Thymus (tissue), 11 donors: ENCODE measurements around the gene SLC35E4. TPM values are rescaled to one million over a fixed set of nuclear protein-coding genes. Genes with fewer than 3 reads are reported as not detected.

Experiments
- DNase-seq, 9 donors: peaks; one replicate each; pipeline ENCODE4 v3.0.0-alpha.2; 2013; ENCODE audit warnings: low spot score in 9 of 9, low read depth in 6 of 9, missing footprints in 1 of 9
- H3K27ac ChIP-seq, 2 donors: one replicate each; pipeline ENCODE4 v1.5.1; 2013; ENCODE audit warnings: control low read depth in 1 of 2, low read depth in 1 of 2, low read length in 1 of 2, mild to moderate bottlenecking in 1 of 2, moderate library complexity in 1 of 2
- H3K27me3 ChIP-seq, 2 donors: one replicate each; pipeline ENCODE4 v1.5.1; 2013; ENCODE audit warnings: low read length in 1 of 2; ENCODE audit not compliant: control insufficient read depth in 2 of 2, insufficient read depth in 1 of 2
- H3K36me3 ChIP-seq, 2 donors: one replicate each; pipeline ENCODE4 v1.5.1; 2013; ENCODE audit warnings: low read length in 1 of 2, mild to moderate bottlenecking in 1 of 2, moderate library complexity in 1 of 2; ENCODE audit not compliant: control insufficient read depth in 2 of 2, insufficient read depth in 2 of 2
- H3K4me1 ChIP-seq, 2 donors: one replicate each; pipeline ENCODE4 v1.5.1; 2013; ENCODE audit warnings: low read length in 2 of 2; ENCODE audit not compliant: control insufficient read depth in 2 of 2, insufficient read depth in 2 of 2
- H3K4me3 ChIP-seq, 2 donors: one replicate each; pipeline ENCODE4 v1.5.1; 2013; ENCODE audit warnings: low read length in 2 of 2, control low read depth in 1 of 2, mild to moderate bottlenecking in 1 of 2
- H3K9me3 ChIP-seq, 2 donors: one replicate each; pipeline ENCODE4 v1.5.1; 2013; ENCODE audit warnings: low read length in 1 of 2, mild to moderate bottlenecking in 1 of 2; ENCODE audit not compliant: control insufficient read depth in 2 of 2, insufficient read depth in 1 of 2
- WGBS: extraction: QIAGEN DNeasy Blood & Tissue Kit; methylation state at CpG from one replicate; pipeline ENCODE4 v1.1.7; 2013; 5-methylcytosine and 5-hydroxymethylcytosine counted together
- polyA plus RNA-seq: library from polyadenylated mRNA; stranded (reverse); fragments of 200-250 nt; gene quantifications from one replicate; pipeline ENCODE4 v1.2.3, GENCODE V29; 2013
- total RNA-seq: library from RNA; stranded (reverse); fragments of 120-200 nt; gene quantifications from one replicate; pipeline ENCODE4 v1.2.4, GENCODE V29; 2013
- donor health status: healthy.

The SLC35E4 gene
- total and polyA plus RNA-seq, 2 donors, result 0.57 to 1.2 TPM

- Histone ChIP-seq H3K4me1 (no peaks in the 10 kb centered on the region), H3K27ac (no peak overlapping the region), H3K27me3 (no peaks in the 10 kb centered on the region), H3K36me3 (no peaks in the 10 kb centered on the region), H3K4me3 (no peak overlapping the region), H3K9me3 (no peaks in the 10 kb centered on the region)
- WGBS, result 98% methylated on average over 14 of the region's 14 CpGs
- no peak for DNase-seq
Measured at GRCh38 chr22:30654361-30654760, 18.8 kb downstream of the SLC35E4 start.

- no peaks in the 10 kb centered on the region for H3K9me3 ChIP-seq
- 97% methylated on average over 3 of the region's 3 CpGs for WGBS
- H3K4me3 ChIP-seq, result no peak overlapping the region
- H3K4me1 ChIP-seq, result no peaks in the 10 kb centered on the region
- H3K27ac ChIP-seq, result no peak overlapping the region
- H3K27me3 ChIP-seq, result no peaks in the 10 kb centered on the region
- no peaks in the 10 kb centered on the region for H3K36me3 ChIP-seq
- DNase-seq, result no peak
Measured at GRCh38 chr22:30655532-30655931, 20.0 kb downstream of the SLC35E4 start.

- Histone ChIP-seq H3K4me3 (no peak overlapping the region), H3K27me3 (no peaks in the 10 kb centered on the region), H3K36me3 (peaks cover 7 to 22% of the 10 kb centered on the region in 2 donors), H3K27ac (no peak overlapping the region), H3K4me1 (peaks cover 0 to 5% of the 10 kb centered on the region in 2 donors), H3K9me3 (no peaks in the 10 kb centered on the region)
- DNase-seq, result no peak
- WGBS, result 97% methylated on average over 4 of the region's 4 CpGs
Measured at GRCh38 chr22:30662040-30662439, 26.5 kb downstream of the SLC35E4 start.

GRCh38 chr22:30664798-30665197 is 29.2 kb downstream of the SLC35E4 start:
- WGBS, result 98% methylated on average over 13 of the region's 13 CpGs
- DNase-seq, result no peak

GRCh38 chr22:30665266-30665665 is 29.7 kb downstream of the SLC35E4 start:
- no peak for DNase-seq
- H3K36me3 ChIP-seq, result peaks cover 7 to 22% of the 10 kb centered on the region in 2 donors
- H3K27me3 ChIP-seq, result peaks cover 7 to 21% of the 10 kb centered on the region in 2 donors
- H3K4me3 ChIP-seq, result no peak overlapping the region
- no peak overlapping the region for H3K27ac ChIP-seq
- peaks cover 5 to 8% of the 10 kb centered on the region in 2 donors for H3K4me1 ChIP-seq
- WGBS, result 92% methylated on average over 2 of the region's 2 CpGs
- H3K9me3 ChIP-seq, result no peaks in the 10 kb centered on the region

More at GRCh38 chr22:30664798-30665197, 29.2 kb downstream of the SLC35E4 start:
- Histone ChIP-seq H3K27ac (no peak overlapping the region), H3K36me3 (peaks cover 7 to 22% of the 10 kb centered on the region in 2 donors), H3K4me1 (peaks cover 5 to 8% of the 10 kb centered on the region in 2 donors), H3K9me3 (no peaks in the 10 kb centered on the region), H3K4me3 (no peak overlapping the region), H3K27me3 (peaks cover 7 to 17% of the 10 kb centered on the region in 2 donors)

- Histone ChIP-seq H3K27me3 (peaks cover 7 to 21% of the 10 kb centered on the region in 2 donors), H3K4me1 (peaks cover 5 to 8% of the 10 kb centered on the region in 2 donors), H3K27ac (no peak overlapping the region), H3K9me3 (no peaks in the 10 kb centered on the region), H3K36me3 (peaks cover 7 to 22% of the 10 kb centered on the region in 2 donors), H3K4me3 (no peak overlapping the region)
- WGBS, result 98% methylated on average over 4 of the region's 4 CpGs
- DNase-seq, result no peak
Measured at GRCh38 chr22:30665786-30666185, 30.2 kb downstream of the SLC35E4 start.

- H3K27me3 ChIP-seq, result peaks cover 7 to 21% of the 10 kb centered on the region in 2 donors
- no peak overlapping the region for H3K27ac ChIP-seq
- H3K4me1 ChIP-seq, result peaks cover 5 to 8% of the 10 kb centered on the region in 2 donors
- DNase-seq, result peak in 5 of 9 donors; percentile 1 to 11 (median 7)
- H3K4me3 ChIP-seq, result peak overlapping the region; percentile 83 to 85
- under 1% methylated on average over 18 of the region's 18 CpGs for WGBS
- no peaks in the 10 kb centered on the region for H3K9me3 ChIP-seq
- peaks cover 7 to 18% of the 10 kb centered on the region in 2 donors for H3K36me3 ChIP-seq
Measured at GRCh38 chr22:30667107-30667493, 31.5 kb downstream of the SLC35E4 start.

GRCh38 chr22:30667494-30668385 is 32.2 kb downstream of the SLC35E4 start, which contains the start of gene DUSP18:
Gene DUSP18, minus strand, starts transcription at chr22:30667875. Its CDS starts 3,872 bp downstream, at chr22:30664003.
- Histone ChIP-seq H3K4me3 (peak within 1 kb of the TSS; percentile 83 to 85), H3K36me3 (peaks cover 7 to 12% of the 10 kb centered on the region in 2 donors), H3K27me3 (peaks cover 7 to 21% of the 10 kb centered on the region in 2 donors), H3K9me3 (no peaks in the 10 kb centered on the region), H3K27ac (no peak within 1 kb of the TSS), H3K4me1 (peaks cover 5 to 8% of the 10 kb centered on the region in 2 donors)
- WGBS, result 2% methylated on average over 77 of the region's 77 CpGs
- DNase-seq, result peak; percentile 69 to 94 (median 87)

GRCh38 chr22:30668386-30668710 is 32.8 kb downstream of the SLC35E4 start:
- Histone ChIP-seq H3K4me3 (peak overlapping the region; percentile 83 to 85), H3K9me3 (no peaks in the 10 kb centered on the region), H3K4me1 (peaks cover 5 to 8% of the 10 kb centered on the region in 2 donors), H3K36me3 (peaks cover 2 to 6% of the 10 kb centered on the region in 2 donors), H3K27ac (no peak overlapping the region), H3K27me3 (peaks cover 7 to 21% of the 10 kb centered on the region in 2 donors)
- WGBS, result 41% methylated on average over 10 of the region's 10 CpGs
- no peak for DNase-seq
